Activated CD8-positive, alpha-beta memory T cell treated with anti-CD3 and anti-CD28 coated beads, Interleukin-2, amount 50 U/mL, for 48 hours (primary cell): ENCODE results near the gene PCDHGB5.
"Not testable (repeated sequence)": the region's sequence is repeated elsewhere in the genome, so short reads cannot be mapped to it uniquely, and the experiment has no call there.

Source experiments
- DNase-seq: peaks from one replicate; pipeline ENCODE4 v3.0.0-alpha.2; 2020

The PCDHGB5 gene

GRCh38 chr5:141397756-141398551 lies at the start of gene PCDHGB5:
TSS of gene PCDHGB5 (plus strand) at chr5:141397947. CDS start at chr5:141398128, 181 bp downstream.
- not testable (repeated sequence) for DNase-seq

GRCh38 chr5:141349917-141350619 lies 47.7 kb upstream of the PCDHGB5 start, which contains the start of gene PCDHGB1:
TSS of gene PCDHGB1 (plus strand) at chr5:141350099. CDS start at chr5:141350261, 162 bp downstream.
- DNase-seq = no peak

- no peak for DNase-seq
These were observed 46.2 kb upstream of the PCDHGB5 start for GRCh38 chr5:141351591-141351990.

GRCh38 chr5:141354900-141355469 lies 42.8 kb upstream of the PCDHGB5 start, which contains the start of gene PCDHGA4:
TSS of gene PCDHGA4 (plus strand) at chr5:141355021. CDS start at chr5:141355108, 87 bp downstream.
- DNase-seq = no peak

- DNase-seq = no peak
These were observed 42.1 kb upstream of the PCDHGB5 start for GRCh38 chr5:141355641-141356040.

- DNase-seq = no peak
These were observed 41.6 kb upstream of the PCDHGB5 start for GRCh38 chr5:141356133-141356532.

- DNase-seq = no peak
These were observed 40.8 kb upstream of the PCDHGB5 start for GRCh38 chr5:141356950-141357349.

- DNase-seq = no peak
These were observed 37.8 kb upstream of the PCDHGB5 start, which contains the start of gene PCDHGB2 for GRCh38 chr5:141359790-141360426. TSS of gene PCDHGB2 (plus strand) at chr5:141359994. CDS start at chr5:141360136, 142 bp downstream.

GRCh38 chr5:141360685-141361084 lies 37.1 kb upstream of the PCDHGB5 start:
- no peak for DNase-seq

GRCh38 chr5:141362719-141363118 lies 35.0 kb upstream of the PCDHGB5 start:
- DNase-seq = no peak

GRCh38 chr5:141363952-141364660 lies 33.6 kb upstream of the PCDHGB5 start, which contains the start of gene PCDHGA5:
TSS of gene PCDHGA5 (plus strand) at chr5:141364162. CDS start at chr5:141364331, 169 bp downstream.
- no peak for DNase-seq

- DNase-seq = no peak
These were observed 31.5 kb upstream of the PCDHGB5 start for GRCh38 chr5:141366016-141366896.

GRCh38 chr5:141369994-141370848 lies 27.5 kb upstream of the PCDHGB5 start, which contains the start of gene PCDHGB3:
TSS of gene PCDHGB3 (plus strand) at chr5:141370242. CDS start at chr5:141370395, 153 bp downstream.
- DNase-seq = no peak

GRCh38 chr5:141371572-141372475 lies 25.9 kb upstream of the PCDHGB5 start:
- no peak for DNase-seq

GRCh38 chr5:141373673-141374317 lies 24.0 kb upstream of the PCDHGB5 start, which contains the start of gene PCDHGA6:
TSS of gene PCDHGA6 (plus strand) at chr5:141373891. CDS start at chr5:141374084, 193 bp downstream.
- DNase-seq = no peak

GRCh38 chr5:141374627-141375026 lies 23.1 kb upstream of the PCDHGB5 start:
- DNase-seq = no peak

- peak; percentile 52 for DNase-seq
These were observed 22.1 kb upstream of the PCDHGB5 start for GRCh38 chr5:141375444-141376155.
